Ishikawa (cell line): ENCODE data around the gene F2RL2.
A peak's percentile ranks its signal among the peaks of the same experiment; 100 is the strongest.

ENCODE experiments used
- CEBPB ChIP-seq: IDR thresholded peaks from 2 replicates; pipeline ENCODE4 v1.6.1; 2012
- CREB1 ChIP-seq: IDR thresholded peaks from 2 replicates; pipeline ENCODE4 v1.6.1; 2012; ENCODE audit warnings: low read depth
- EGR1 ChIP-seq: IDR thresholded peaks from 2 replicates; pipeline ENCODE4 v1.6.1; 2012
- EP300 ChIP-seq: IDR thresholded peaks from 2 replicates; pipeline ENCODE4 v1.6.1; 2012; ENCODE audit warnings: borderline replicate concordance
- FOXM1 ChIP-seq: IDR thresholded peaks from 2 replicates; pipeline ENCODE4 v1.6.1; 2012; ENCODE audit warnings: low read depth, borderline replicate concordance
- MAX ChIP-seq: IDR thresholded peaks from 2 replicates; pipeline ENCODE4 v1.6.1; 2012
- NFIC ChIP-seq: IDR thresholded peaks from 2 replicates; pipeline ENCODE4 v1.6.1; 2012
- RAD21 ChIP-seq: IDR thresholded peaks from 2 replicates; pipeline ENCODE4 v1.6.1; 2012; ENCODE audit warnings: low read depth
- REST ChIP-seq: IDR thresholded peaks from 2 replicates; pipeline ENCODE4 v1.6.1; 2012; ENCODE audit warnings: low read depth, mild to moderate bottlenecking
- TAF1 ChIP-seq: IDR thresholded peaks from 2 replicates; pipeline ENCODE4 v1.6.1; 2012; ENCODE audit warnings: low read depth, mild to moderate bottlenecking
- TCF12 ChIP-seq: IDR thresholded peaks from 2 replicates; pipeline ENCODE4 v1.6.1; 2012; ENCODE audit warnings: low read depth
- TEAD4 ChIP-seq: IDR thresholded peaks from 2 replicates; pipeline ENCODE4 v1.6.1; 2012
- USF1 ChIP-seq: IDR thresholded peaks from 2 replicates; pipeline ENCODE4 v1.6.1; 2012
- YY1 ChIP-seq: IDR thresholded peaks from 2 replicates; pipeline ENCODE4 v1.6.1; 2012; ENCODE audit warnings: low read depth
- ZBTB7A ChIP-seq: IDR thresholded peaks from 2 replicates; pipeline ENCODE4 v1.6.1; 2012; ENCODE audit warnings: low read depth

The F2RL2 gene

GRCh38 chr5:76657091-76657490 lies 33.9 kb upstream of the F2RL2 start:
- no peak for TF ChIP-seq FOXM1
- no peak for TF ChIP-seq EP300
- TF ChIP-seq TAF1, result no peak
- no peak for TF ChIP-seq YY1
- no peak for TF ChIP-seq USF1
- no peak for TF ChIP-seq CEBPB
- no peak for TF ChIP-seq TCF12
- no peak for TF ChIP-seq CREB1
- no peak for TF ChIP-seq EGR1
- no peak for TF ChIP-seq NFIC
- TF ChIP-seq REST, result no peak
- TF ChIP-seq ZBTB7A, result no peak
- TF ChIP-seq TEAD4, result no peak
- no peak for TF ChIP-seq MAX
- no peak for TF ChIP-seq RAD21

- TF ChIP-seq TCF12 (no peak), USF1 (no peak)
Observed at GRCh38 chr5:76652809-76653414, 29.7 kb upstream of the F2RL2 start.

GRCh38 chr5:76649140-76649539 lies 25.9 kb upstream of the F2RL2 start:
- TF ChIP-seq TCF12 (no peak), ZBTB7A (no peak), CEBPB (no peak), CREB1 (no peak), USF1 (no peak), FOXM1 (no peak), EP300 (no peak), REST (no peak)

- TF ChIP-seq CREB1 (no peak), TEAD4 (no peak), CEBPB (no peak), EP300 (no peak), YY1 (no peak)
Observed at GRCh38 chr5:76643371-76643770, 20.2 kb upstream of the F2RL2 start.

GRCh38 chr5:76642390-76643040 lies 19.3 kb upstream of the F2RL2 start:
- TF ChIP-seq TCF12 (no peak), USF1 (no peak), ZBTB7A (no peak), RAD21 (no peak), MAX (no peak), NFIC (no peak), TEAD4 (no peak), EGR1 (no peak), TAF1 (no peak)

- TF ChIP-seq CREB1, result no peak
- peak; percentile 90 for TF ChIP-seq RAD21
Observed at GRCh38 chr5:76641514-76642120, 18.4 kb upstream of the F2RL2 start.
